HG03558 (cell line): ENCODE data around the gene SEMA5B.

Experiments
- ATAC-seq: cut with Tn5 transposase; IDR thresholded peaks from one replicate; pipeline ENCODE4 v1.9.1; 2021; ENCODE audit warnings: moderate number of reproducible peaks; ENCODE audit not compliant: unreplicated experiment; ENCODE audit errors: extremely low read depth

Gene SEMA5B

DNA sequence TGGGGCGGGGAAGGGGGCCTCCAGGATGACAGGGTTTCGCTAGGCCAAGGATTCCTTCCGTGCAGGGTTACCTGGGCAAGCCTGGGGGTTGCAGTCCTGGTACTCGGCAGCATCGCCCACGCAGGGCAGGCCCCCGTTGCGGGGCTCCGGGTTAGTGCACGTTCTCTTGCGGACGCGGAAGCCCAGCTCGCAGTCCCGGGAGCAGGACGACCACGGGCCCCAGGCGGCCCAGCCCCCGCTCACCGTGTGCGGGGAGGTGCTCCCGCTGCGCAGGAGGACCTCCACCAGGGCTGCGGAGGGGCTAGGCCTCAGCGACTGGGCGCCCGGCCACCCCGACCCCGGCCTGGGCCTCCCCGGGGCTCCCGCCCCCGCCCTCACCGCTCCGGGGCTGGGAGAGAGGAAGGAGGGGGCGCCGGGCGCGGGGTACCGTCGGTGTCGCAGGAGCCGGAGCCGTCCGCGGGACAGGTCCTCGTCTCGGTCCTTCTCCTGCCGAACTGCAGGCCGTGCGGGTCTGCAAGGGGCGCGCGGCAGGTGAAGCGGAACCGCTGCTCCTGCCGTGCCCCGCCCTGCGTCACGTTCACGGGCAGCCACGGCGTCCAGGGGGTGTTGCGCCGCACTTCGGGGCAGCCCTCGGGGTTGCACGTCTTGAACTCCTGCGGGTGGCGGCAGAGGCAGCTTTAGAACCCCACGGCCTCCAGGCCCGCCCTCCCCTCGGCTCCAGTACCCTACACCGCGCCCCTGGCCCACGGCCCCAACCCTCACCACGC, 114.6 kb downstream of the SEMA5B start:
- no peak for ATAC-seq

DNA sequence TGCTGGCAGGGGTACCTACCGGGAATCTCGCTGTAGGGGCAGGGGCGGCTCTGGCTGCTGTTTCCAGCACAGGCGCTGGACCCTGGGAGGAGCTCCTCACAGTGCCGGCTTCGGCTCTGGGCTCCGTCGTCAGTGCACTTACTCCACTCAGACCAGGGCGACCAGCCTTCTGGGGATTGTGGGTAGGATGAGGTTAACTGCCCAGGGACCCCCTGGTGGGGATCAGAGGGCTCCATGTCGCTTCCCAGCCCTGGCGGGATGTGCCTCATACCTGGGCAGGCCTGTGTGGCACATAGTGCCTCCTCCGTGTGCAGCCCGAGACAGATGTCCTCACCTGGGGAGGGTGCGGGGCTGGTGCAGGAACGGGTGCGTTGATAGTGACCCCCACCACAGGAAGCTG, 115.7 kb downstream of the SEMA5B start:
- no peak for ATAC-seq

DNA sequence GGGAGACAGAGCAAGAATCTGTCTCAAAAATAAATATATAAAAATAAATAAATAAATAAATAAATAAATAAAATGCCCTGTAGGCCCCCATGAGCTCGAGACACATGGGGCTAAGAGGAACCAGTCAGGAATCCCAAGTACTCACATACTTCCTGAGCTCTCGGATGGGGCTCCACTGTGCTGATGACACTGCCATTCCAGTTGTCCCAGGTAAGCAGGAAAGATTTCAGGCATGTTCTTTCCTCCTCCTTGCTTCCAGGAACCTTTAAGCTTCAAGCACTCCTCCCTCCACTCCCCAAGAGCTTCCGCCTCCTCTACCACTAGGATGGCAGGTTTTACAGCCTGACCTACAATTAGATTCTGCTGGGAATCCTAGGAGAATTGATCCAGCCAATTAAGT, 119.3 kb downstream of the SEMA5B start:
- no peak for ATAC-seq

DNA sequence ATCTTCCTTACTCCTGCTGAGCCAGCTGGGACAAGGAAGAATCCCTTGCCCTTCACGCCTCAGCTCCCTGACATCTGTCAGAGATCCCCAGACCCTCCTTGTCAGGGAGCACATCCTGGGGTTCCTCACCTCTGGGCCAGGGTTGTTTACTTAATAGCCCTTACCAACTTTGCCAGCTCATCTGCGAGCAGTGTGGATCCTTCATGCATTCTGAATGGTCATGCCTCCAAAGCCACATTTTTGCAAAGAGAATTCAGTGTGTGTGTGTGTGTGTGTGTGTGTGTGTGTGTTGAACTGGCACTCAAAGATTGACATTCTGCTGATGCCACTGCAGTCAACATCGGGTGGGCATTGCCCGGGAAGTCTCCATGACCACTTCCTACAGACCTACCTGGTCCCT, 120.1 kb downstream of the SEMA5B start:
- no peak for ATAC-seq

DNA sequence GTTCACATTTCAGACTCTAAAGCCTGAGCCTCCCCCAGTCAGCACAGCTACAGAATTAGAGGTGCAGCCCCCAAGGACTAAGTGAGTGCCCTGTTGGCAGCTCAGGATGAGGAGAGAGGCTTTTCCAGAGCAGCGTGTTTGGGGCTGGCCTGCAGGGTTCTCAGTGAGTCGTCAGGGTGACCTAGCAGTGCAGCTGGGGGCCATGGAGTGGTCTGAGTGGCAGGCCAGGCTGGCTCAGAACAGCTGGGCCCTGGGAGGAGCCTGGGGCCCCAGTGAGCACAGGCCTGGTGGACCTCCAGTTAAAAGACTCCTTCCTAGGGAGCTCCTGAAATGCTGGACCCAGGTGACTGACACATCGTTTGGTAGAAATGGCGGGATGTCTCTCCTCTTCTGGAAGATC, 124.4 kb downstream of the SEMA5B start:
- no peak for ATAC-seq

DNA sequence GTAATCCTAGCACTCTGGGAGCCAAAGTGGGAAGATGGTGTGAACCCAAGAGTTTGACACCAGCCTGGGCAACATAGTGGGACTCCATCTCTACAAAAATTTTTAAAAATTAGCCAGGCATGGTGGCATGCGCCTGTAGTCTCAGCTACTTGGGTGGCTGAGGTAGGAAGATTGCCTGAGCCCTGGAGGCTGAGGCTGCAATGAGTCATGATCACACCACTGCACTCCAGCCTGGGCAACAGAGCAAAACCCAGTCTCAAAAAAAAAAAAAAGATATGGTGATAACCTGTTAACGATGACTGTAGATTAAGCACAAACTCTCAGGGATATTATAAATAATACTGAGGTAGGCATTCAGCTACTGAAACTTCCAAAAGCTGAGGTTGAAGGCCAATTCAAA, 125.2 kb downstream of the SEMA5B start:
- ATAC-seq = no peak

DNA sequence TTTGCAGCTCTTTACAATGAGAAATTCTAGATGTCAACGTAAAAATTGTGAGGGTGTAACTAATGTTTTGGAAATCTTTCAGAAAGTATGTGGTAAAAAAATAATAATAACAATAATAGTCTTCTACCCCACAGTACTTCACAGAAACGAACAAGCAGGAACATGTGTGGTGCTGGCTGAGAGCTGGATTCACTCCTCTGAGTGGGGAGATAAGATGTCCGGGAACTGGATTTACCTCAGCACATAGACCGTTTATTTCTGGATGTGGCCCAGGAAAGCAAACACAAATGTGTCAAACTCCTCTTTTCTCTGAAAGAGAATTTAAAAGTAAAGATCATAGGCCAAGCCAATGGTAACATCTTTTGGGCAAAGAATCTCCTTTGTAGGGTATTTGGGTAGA, 129.3 kb downstream of the SEMA5B start:
- no peak for ATAC-seq

DNA sequence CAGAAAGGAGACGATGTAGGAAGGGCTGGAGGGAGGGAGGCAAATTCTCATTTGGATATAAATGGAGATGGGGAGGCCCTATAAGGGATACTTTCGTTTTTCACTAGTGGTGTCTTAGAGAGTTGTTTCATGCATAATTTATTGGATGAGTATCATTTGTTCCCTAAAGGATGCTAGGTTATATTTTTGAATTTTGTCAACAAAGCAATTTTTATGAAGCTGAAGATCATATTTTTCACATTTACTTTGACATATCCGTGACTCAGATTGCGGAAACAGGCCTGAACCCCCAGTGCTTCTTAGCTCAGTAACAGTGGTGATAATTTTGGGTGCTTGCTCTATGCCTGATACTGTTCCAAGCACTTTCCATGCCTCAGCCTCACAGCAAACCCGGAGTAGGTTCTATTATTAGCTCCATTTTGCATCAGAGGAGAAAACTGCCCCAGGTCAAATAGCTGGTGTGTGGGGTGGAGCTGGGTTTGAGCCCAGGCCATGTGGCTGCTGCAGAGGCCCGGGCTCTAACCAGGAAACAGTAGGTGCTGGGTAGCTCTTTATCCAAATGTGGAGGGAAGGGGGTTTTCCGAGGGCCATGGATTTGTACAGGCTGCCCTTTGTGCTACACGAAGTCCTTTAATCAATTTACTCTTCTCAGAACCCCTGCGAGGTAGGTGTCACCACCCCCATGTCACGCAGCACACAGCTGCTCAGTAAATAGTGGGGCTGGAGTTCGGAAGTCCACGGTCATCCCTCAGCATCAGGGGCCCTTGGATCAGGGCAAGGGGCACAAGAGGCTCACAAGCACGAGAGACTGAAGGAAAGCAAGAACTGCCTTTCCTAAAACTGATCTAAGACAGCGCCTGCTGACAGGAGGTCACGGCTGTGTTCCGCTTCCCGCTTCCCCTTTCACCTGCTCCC, 133.6 kb downstream of the SEMA5B start:
- ATAC-seq = no peak

DNA sequence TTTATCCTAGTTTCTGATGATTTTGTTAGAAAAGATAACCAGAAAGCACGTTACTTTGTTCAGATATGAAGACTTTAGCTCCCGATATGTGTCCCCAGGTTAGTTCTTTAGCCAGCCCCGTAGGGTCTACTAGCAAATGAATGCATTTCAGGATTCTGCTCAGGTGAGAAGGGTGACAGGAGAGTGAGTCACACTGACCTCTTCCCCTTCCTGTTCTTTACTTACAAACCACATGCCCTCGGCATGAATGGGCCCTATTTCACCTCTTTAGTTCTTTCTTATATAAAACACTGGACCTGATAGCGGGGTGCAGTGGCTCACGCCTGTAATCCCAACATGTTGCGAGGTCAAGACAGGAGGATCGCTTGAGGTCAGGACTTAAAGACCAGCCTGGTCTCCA, 134.3 kb downstream of the SEMA5B start:
- no peak for ATAC-seq

DNA sequence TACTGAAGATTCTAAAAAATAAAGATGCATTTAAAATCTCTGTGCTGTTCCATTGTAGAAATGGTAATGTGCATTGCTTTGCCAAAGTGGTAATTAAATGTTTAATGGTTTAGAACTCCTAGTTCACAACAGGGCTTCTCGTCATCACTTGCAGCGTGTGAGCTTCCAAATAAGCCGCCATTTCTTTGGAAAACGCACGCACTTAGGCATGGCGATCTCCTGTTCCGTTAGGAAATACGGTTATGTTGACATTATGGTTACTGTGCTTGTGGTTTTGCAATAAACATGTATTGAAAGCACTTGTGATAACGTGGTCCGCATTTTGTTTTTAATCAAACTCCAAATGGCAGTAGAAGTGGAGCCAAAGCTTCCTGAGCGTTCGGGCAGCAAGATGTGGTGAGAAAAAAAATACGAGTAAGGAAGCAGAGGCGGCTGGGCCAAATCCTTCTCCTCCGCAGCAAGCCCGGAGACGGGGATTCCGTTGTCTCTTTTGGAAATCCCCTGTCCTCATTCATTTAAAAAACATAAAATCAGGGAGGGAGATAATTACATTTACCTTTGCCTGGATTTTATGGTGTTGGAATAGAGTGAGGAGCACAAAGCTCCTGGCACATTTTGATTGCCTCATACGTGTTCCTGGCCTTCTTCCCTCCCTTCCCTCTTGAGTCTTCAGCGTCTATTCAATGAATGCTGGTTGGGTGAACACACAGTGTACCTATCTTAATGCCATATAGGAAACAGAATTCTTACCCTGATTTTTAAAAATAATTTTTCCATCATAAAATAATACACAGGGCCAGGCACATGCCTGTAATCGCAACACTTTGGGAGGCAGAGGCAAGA, 135.2 kb downstream of the SEMA5B start:
- no peak for ATAC-seq

DNA sequence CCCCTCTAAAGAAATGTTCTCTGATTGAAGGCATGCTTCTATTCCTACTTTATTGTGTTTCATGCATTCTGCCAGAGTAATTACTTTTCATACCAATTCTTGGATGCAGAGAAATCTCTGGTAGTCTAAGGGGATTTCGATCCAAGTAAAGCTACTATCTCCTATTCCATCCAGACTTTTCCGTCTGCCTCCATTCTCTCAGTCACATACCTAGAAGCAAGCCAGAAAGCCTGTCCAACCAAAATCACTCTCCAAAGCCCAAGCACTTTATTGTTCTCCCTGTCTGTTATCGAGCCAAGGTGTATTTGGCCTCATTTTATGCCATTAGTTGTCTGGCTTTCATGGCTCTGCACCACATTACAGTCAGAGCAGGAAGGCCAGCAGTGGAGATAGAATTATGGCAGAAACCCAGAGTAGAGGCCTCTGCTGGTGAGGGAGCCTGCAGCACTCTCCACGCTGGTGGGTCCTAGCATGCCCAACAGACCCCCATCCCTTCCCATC, 136.8 kb downstream of the SEMA5B start:
- ATAC-seq = no peak

DNA sequence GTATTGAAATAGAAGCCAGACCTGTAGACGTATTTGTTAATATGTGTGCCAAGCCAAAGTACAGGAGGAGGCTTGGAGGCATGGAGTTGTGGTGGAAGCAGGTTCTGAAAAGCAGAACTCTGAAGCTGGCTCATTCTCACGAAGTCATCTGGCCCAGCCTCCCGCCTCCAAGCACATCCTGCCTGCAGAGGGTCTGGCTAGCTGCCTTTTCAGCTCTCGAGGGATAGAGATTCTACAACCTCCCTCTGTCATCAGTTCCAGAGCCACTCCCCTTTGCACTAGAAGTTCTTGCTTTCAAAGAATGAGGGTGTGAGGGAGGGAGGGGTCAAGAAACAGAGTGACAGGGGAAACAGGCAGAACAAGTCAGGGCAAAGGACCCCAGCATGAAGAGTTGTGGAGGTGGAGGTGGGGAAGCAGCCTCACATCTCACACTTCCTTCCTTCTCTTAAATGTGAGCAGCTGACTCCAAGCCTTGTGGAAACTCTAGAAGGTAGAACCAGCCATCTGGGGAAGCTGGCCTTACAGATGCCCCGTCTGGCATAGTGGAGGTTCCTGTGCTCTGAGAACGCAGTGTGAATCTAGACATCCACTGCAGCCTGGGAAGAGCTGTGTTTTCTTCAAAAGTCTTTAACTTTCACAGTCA, 137.4 kb downstream of the SEMA5B start:
- ATAC-seq = no peak

DNA sequence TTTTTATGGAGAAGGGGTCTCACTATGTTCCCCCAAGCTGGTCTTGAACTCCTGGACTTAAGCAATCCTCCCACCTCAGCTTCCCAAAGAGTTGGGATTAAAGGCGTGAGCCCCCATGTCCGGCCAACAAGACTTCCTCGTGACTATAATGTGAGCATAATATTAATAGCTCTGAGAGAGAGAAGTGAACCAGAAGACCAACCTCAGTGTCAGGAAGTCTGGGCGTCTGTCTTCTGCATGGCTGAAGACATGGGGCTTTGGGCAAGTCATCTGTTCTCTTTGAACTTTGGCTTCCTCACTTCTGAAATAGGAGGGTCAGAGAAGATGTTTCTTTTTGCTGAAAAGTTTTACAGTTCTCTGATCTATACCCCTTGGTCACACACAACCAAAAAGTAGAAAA, 140.6 kb downstream of the SEMA5B start:
- ATAC-seq = no peak

DNA sequence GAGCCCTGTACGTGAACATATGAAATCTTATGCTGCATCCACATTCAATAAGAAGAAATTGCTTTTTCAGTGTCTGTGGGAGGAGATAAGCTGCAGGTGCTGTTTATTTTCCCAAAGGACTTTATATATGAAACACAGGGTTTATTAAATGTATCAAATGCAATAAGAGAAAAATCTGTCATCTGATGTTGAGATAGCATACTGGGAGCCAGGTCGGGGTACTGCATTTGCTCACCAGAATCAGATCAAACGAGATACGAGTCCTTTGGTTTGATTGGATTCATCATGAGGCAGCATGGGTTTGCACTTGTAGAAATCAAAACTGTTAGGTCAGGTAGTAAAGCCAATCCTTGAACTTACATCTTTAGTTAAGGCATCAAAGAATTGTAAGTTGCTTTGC, 141.3 kb downstream of the SEMA5B start:
- ATAC-seq = no peak

DNA sequence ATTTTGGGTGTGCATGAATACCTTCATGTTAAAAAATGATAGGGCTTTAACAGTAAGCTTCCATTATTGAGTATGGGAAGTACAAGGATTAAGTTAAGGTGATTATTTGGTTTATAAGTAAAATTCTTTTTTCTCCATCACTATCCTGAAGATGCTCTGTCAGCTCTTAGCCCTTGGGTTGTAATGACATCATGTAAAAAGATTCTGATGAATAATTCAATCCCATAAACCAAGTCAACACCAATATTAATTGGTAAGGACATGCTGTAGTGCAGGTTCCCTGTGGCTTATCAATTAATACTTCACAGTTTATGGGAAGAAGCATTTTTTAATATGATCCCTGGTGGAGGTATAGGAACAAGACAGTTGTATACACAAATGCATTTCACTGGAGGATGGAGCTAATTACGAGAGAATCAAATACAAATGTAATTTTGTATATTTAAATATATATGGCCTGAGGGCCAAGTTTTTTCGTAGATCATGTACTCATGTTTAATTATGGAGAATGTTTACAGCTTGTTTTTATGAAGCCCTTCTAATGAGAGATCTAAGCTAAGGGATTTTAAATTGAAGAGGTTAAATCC, 145.1 kb downstream of the SEMA5B start:
- no peak for ATAC-seq

DNA sequence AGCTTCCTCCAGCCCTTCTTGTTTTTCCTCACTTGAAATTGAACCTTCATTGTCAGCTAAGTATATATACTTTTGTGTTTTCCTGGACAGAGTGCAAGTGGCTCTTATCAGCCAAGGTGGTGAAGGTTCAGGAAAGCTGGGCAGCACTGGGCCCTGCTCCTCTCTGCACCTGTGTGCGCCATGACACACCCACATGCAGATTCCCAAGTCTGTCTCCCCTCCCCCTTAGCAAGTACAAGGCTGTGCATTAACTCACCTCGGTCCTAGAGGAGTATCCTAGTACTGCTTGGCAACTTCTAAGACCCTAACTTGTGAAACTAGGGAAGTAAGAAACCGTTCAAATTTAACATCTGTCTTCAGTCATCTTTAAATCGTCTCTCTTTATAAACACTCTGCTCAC, 146.9 kb downstream of the SEMA5B start:
- ATAC-seq = no peak

DNA sequence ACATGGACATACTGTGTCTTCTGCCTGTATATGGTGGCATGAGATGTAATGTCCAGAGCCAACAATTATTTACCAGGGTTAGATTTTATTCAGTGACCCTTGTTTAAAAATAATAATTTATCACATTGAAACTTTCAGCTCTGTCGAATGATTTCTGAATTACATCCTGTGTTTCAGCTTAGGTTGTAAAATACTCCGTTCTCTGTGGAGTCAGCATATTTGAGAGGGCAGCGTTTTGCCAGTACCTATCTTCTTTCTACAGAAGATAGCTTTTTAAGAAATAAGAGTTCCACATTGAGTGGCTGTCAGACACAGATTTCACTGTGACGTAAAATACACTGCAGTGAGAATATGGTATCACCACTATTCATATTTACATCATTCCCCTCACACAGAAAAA, 147.4 kb downstream of the SEMA5B start:
- no peak for ATAC-seq

DNA sequence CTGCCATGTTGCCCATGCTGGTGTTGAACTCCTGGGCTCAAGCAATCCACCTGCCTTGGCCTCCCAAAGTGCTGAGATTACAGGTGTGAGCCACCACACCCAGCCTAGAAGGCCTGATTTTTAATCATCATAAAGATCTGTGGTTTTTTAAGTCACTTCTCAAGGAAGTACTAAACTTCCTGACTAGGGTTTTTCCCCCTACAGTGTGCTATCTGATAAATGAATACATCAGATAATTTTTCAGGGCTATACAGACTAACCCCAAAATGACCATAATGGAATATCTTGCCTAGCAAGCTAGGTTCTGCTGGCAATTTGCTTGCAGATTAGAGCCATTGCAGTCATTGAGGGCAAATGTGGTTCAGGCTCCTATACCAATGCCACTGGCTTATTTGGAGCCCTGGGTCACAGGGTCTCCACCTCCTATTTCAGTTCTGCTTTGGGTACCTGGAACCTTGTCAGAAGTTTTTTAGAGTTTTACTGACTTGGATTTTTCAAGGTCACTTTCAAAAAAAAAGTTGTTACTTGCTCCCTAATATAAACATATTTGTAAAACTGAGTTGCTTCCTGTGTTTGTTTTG, 151.9 kb downstream of the SEMA5B start:
- no peak for ATAC-seq

DNA sequence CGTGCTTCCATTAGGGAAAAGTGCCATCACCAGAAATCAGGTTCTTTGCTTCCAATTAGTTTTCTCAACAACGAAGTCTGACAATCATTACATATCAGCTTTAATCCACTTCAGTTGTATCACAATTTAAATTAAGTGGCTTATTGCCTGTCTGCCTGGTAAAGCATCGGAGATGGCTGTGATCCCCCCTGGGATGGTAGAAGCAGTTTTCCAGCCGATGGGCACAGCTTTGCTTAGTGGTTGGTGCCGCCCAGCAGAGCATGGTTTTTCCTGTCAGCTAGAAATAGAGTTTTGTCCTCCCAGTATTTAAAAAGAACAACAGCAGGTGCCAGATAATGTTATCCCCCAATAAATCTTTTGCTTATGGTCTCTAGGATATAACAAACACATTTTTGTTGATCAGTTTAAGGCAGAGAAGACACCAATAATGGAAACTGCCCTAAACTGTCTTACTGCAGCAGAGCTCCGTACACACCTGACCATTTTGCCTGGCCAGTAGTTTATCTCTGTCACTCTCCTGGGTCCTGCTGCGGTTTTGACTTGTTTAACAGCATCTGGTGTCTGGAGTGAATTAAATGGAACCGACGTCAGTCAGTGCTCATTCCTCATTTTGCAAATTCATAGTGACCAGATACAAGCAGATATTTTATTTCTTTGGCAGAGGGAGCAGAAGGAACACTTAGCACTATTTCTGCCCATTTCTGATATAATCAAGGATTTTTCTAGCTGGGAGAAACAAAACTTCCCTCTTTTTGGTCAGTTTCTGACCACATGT, 153.6 kb downstream of the SEMA5B start:
- no peak for ATAC-seq
